MG63 (cell line): ENCODE data around the gene SLC12A8. TPM values are rescaled to one million over a fixed set of nuclear protein-coding genes. Genes with fewer than 3 reads are reported as not detected.

Experiments used
- DNase-seq: peaks from one replicate; pipeline ENCODE4 v3.0.0-alpha.2; 2020
- H3K27me3 ChIP-seq: fragments of 250-450 bp; sonication (Bioruptor Pico); 2 replicates; pipeline ENCODE4 v1.5.1; 2020; ENCODE audit warnings: mild to moderate bottlenecking, moderate library complexity
- H3K36me3 ChIP-seq: fragments of 250-450 bp; sonication (Bioruptor Pico); 2 replicates; pipeline ENCODE4 v1.5.1; 2020; ENCODE audit warnings: mild to moderate bottlenecking, moderate library complexity
- H3K4me3 ChIP-seq: fragments of 250-450 bp; sonication (Bioruptor Pico); 2 replicates; pipeline ENCODE4 v1.5.1; 2020; ENCODE audit warnings: mild to moderate bottlenecking, moderate library complexity
- H3K9me3 ChIP-seq: fragments of 250-450 bp; sonication (Bioruptor Pico); 2 replicates; pipeline ENCODE4 v1.5.1; 2020; ENCODE audit warnings: mild to moderate bottlenecking, moderate library complexity
- total RNA-seq: library from RNA; depleted of rRNA; stranded (reverse); fragments of >200 nt; shearing (Covaris generic); gene quantifications from 2 replicates; pipeline ENCODE4 v1.2.3, GENCODE V29; 2014; ENCODE audit warnings: low replicate concordance

SLC12A8 gene
- total RNA-seq, 1 experiment from 2014 or later, result 52.7 TPM

- H3K27me3 ChIP-seq, result no peaks in the 10 kb centered on the region
Observed at GRCh38 chr3:125140011-125140817, 72.3 kb downstream of the SLC12A8 start.

GRCh38 chr3:125139386-125139785, 73.2 kb downstream of the SLC12A8 start:
- DNase-seq, result no peak
- no peaks in the 10 kb centered on the region for H3K9me3 ChIP-seq
- no peak overlapping the region for H3K4me3 ChIP-seq
- no peaks in the 10 kb centered on the region for H3K27me3 ChIP-seq
- no peaks in the 10 kb centered on the region for H3K36me3 ChIP-seq

More at GRCh38 chr3:125140011-125140817, 72.3 kb downstream of the SLC12A8 start:
- Histone ChIP-seq H3K36me3 (no peaks in the 10 kb centered on the region), H3K9me3 (no peaks in the 10 kb centered on the region), H3K4me3 (no peak overlapping the region)
- no peak for DNase-seq

GRCh38 chr3:125137358-125138033, 75.1 kb downstream of the SLC12A8 start:
- DNase-seq, result peak; percentile 93
- Histone ChIP-seq H3K9me3 (no peaks in the 10 kb centered on the region), H3K27me3 (no peaks in the 10 kb centered on the region), H3K4me3 (no peak overlapping the region), H3K36me3 (no peaks in the 10 kb centered on the region)

- no peaks in the 10 kb centered on the region for H3K36me3 ChIP-seq
- H3K27me3 ChIP-seq, result no peaks in the 10 kb centered on the region
- DNase-seq, result no peak
- H3K4me3 ChIP-seq, result no peak overlapping the region
- no peaks in the 10 kb centered on the region for H3K9me3 ChIP-seq
Observed at GRCh38 chr3:125136966-125137357, 75.6 kb downstream of the SLC12A8 start.

GRCh38 chr3:125136515-125136914, 76.0 kb downstream of the SLC12A8 start:
- no peaks in the 10 kb centered on the region for H3K36me3 ChIP-seq
- H3K4me3 ChIP-seq, result no peak overlapping the region
- no peaks in the 10 kb centered on the region for H3K9me3 ChIP-seq
- DNase-seq, result no peak
- H3K27me3 ChIP-seq, result no peaks in the 10 kb centered on the region

GRCh38 chr3:125134952-125135351, 77.6 kb downstream of the SLC12A8 start:
- DNase-seq, result no peak
- no peaks in the 10 kb centered on the region for H3K36me3 ChIP-seq
- H3K9me3 ChIP-seq, result no peaks in the 10 kb centered on the region
- no peak overlapping the region for H3K4me3 ChIP-seq
- H3K27me3 ChIP-seq, result no peaks in the 10 kb centered on the region

- Histone ChIP-seq H3K9me3 (no peaks in the 10 kb centered on the region), H3K27me3 (no peaks in the 10 kb centered on the region), H3K4me3 (no peak overlapping the region), H3K36me3 (no peaks in the 10 kb centered on the region)
- DNase-seq, result no peak
Observed at GRCh38 chr3:125132815-125133214, 79.7 kb downstream of the SLC12A8 start.

- H3K4me3 ChIP-seq, result no peak overlapping the region
- H3K36me3 ChIP-seq, result no peaks in the 10 kb centered on the region
- H3K27me3 ChIP-seq, result no peaks in the 10 kb centered on the region
- no peaks in the 10 kb centered on the region for H3K9me3 ChIP-seq
- peak; percentile 98 for DNase-seq
Observed at GRCh38 chr3:125129512-125129997, 83.0 kb downstream of the SLC12A8 start.

GRCh38 chr3:125128861-125129501, 83.6 kb downstream of the SLC12A8 start:
- Histone ChIP-seq H3K27me3 (no peaks in the 10 kb centered on the region), H3K9me3 (no peaks in the 10 kb centered on the region), H3K36me3 (no peaks in the 10 kb centered on the region), H3K4me3 (no peak overlapping the region)
- DNase-seq, result peak; percentile 84

- Histone ChIP-seq H3K4me3 (no peak overlapping the region), H3K36me3 (no peaks in the 10 kb centered on the region), H3K27me3 (no peaks in the 10 kb centered on the region), H3K9me3 (no peaks in the 10 kb centered on the region)
- no peak for DNase-seq
Observed at GRCh38 chr3:125126323-125126722, 86.2 kb downstream of the SLC12A8 start.

GRCh38 chr3:125125821-125126245, 86.7 kb downstream of the SLC12A8 start:
- DNase-seq, result no peak
- Histone ChIP-seq H3K4me3 (no peak overlapping the region), H3K36me3 (no peaks in the 10 kb centered on the region), H3K27me3 (no peaks in the 10 kb centered on the region), H3K9me3 (no peaks in the 10 kb centered on the region)

GRCh38 chr3:125123451-125124305, 88.9 kb downstream of the SLC12A8 start:
- DNase-seq, result peak; percentile 55
- Histone ChIP-seq H3K9me3 (no peaks in the 10 kb centered on the region), H3K27me3 (no peaks in the 10 kb centered on the region), H3K36me3 (no peaks in the 10 kb centered on the region), H3K4me3 (no peak overlapping the region)

GRCh38 chr3:125121246-125122010, 91.1 kb downstream of the SLC12A8 start:
- Histone ChIP-seq H3K36me3 (no peaks in the 10 kb centered on the region), H3K4me3 (no peak overlapping the region), H3K27me3 (no peaks in the 10 kb centered on the region), H3K9me3 (no peaks in the 10 kb centered on the region)
- no peak for DNase-seq

- DNase-seq, result no peak
- Histone ChIP-seq H3K4me3 (no peak overlapping the region), H3K36me3 (no peaks in the 10 kb centered on the region), H3K9me3 (no peaks in the 10 kb centered on the region), H3K27me3 (no peaks in the 10 kb centered on the region)
Observed at GRCh38 chr3:125120379-125121122, 92.0 kb downstream of the SLC12A8 start.

- no peaks in the 10 kb centered on the region for H3K27me3 ChIP-seq
- H3K36me3 ChIP-seq, result no peaks in the 10 kb centered on the region
- no peak for DNase-seq
- no peaks in the 10 kb centered on the region for H3K9me3 ChIP-seq
- H3K4me3 ChIP-seq, result no peak overlapping the region
Observed at GRCh38 chr3:125119752-125120378, 92.7 kb downstream of the SLC12A8 start.
